ENCODE results near the gene SYNPO2. TPM values are rescaled to one million over a fixed set of nuclear protein-coding genes. Genes with fewer than 3 reads are reported as not detected.
"Not testable (repeated sequence)": the region's sequence is repeated elsewhere in the genome, so short reads cannot be mapped to it uniquely, and the experiment has no call there.

SYNPO2 gene
- total RNA-seq, 1 experiment from 2014 or later: 0.26 TPM

DNA sequence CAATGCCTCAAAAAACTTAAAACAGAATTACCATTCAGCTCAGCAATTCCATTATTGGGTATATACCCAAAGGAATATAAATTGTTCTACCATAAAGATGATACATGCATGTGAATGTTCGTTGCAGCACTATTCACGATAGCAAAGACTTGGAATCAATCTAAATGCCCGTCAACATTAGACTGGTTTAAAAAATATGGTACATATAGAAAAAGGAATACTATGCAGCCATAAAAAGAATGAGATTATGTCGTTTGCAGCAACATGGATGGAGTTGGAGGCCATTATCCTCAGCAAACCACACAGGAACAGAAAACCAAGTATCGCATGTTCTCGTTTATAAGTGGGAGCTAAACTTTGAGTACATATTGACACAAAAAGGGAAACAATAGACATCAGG lies 10.9 kb upstream of the SYNPO2 start:
- ChIA-PET CTCF (no interaction called here), POLR2A (ENCODE audit: low non-redundant PET) (interaction anchor here (0.6 kb wide), 1 partner anchor 66 kb away, joined by 3 read pairs; no protein-coding TSS in a partner anchor)
- H3K4me3 ChIP-seq (ENCODE audit: low read depth, low read length, poor library complexity, severe bottlenecking): no peak overlapping the region
- intact Hi-C loops (cut with micrococcal nuclease; ENCODE audit: unreplicated experiment): no loop called here
- no TSS peak for BruUV-seq (replicated peaks)
- H3K27ac ChIP-seq (ENCODE audit: low read depth, low read length, poor library complexity, severe bottlenecking): no peak overlapping the region
- no peaks in the 10 kb centered on the region for H3K36me3 ChIP-seq (ENCODE audit: insufficient read depth, low read length, poor library complexity, severe bottlenecking)
- H3K4me1 ChIP-seq (ENCODE audit: insufficient read depth, low read length, poor library complexity, severe bottlenecking): no peaks in the 10 kb centered on the region
- DNase-seq (ENCODE audit: low spot score): no peak
- TF ChIP-seq, protein P1, sequence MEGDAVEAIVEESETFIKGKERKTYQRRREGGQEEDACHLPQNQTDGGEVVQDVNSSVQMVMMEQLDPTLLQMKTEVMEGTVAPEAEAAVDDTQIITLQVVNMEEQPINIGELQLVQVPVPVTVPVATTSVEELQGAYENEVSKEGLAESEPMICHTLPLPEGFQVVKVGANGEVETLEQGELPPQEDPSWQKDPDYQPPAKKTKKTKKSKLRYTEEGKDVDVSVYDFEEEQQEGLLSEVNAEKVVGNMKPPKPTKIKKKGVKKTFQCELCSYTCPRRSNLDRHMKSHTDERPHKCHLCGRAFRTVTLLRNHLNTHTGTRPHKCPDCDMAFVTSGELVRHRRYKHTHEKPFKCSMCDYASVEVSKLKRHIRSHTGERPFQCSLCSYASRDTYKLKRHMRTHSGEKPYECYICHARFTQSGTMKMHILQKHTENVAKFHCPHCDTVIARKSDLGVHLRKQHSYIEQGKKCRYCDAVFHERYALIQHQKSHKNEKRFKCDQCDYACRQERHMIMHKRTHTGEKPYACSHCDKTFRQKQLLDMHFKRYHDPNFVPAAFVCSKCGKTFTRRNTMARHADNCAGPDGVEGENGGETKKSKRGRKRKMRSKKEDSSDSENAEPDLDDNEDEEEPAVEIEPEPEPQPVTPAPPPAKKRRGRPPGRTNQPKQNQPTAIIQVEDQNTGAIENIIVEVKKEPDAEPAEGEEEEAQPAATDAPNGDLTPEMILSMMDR (conservative IDR thresholded peaks at IDR 0.05; ENCODE audit: low read depth, low read length): no peak
- TF ChIP-seq EZH2 (IDR thresholded peaks at IDR 0.05; ENCODE audit: borderline replicate concordance, low read depth, low read length, poor library complexity, severe bottlenecking): no peak
- no peaks in the 10 kb centered on the region for H3K9me3 ChIP-seq (ENCODE audit: low read depth, low read length, poor library complexity, severe bottlenecking)
- no peaks in the 10 kb centered on the region for H3K27me3 ChIP-seq (replicated peaks; ENCODE audit: insufficient read depth, low read depth, low read length, poor library complexity)

DNA sequence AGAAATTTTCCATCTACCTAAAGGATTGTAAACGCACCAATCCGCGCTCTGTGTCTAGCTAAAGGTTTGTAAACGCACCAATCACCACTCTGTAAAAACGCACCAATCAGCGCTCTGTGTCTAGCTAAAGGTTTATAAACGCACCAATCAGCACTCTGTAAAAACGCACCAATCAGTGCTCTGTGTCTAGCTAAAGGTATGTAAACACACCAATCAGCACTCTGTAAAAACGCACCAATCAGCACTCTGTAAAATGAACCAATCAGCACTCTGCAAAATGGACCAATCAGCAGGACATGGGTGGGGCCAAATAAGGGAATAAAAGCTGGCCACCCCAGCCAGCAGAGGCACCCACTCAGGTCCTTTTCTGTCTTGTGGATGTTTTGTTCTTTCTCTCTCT lies 10.1 kb upstream of the SYNPO2 start:
- intact Hi-C loops (cut with micrococcal nuclease; ENCODE audit: unreplicated experiment); H3K9me3 ChIP-seq (ENCODE audit: low read depth, low read length, poor library complexity, severe bottlenecking); CTCF ChIA-PET; H3K27ac ChIP-seq (ENCODE audit: low read depth, low read length, poor library complexity, severe bottlenecking); POLR2A ChIA-PET (ENCODE audit: low non-redundant PET); H3K4me3 ChIP-seq (ENCODE audit: low read depth, low read length, poor library complexity, severe bottlenecking); H3K36me3 ChIP-seq (ENCODE audit: insufficient read depth, low read length, poor library complexity, severe bottlenecking); BruUV-seq (replicated peaks); DNase-seq (ENCODE audit: low spot score); H3K27me3 ChIP-seq (replicated peaks; ENCODE audit: insufficient read depth, low read depth, low read length, poor library complexity); H3K4me1 ChIP-seq (ENCODE audit: insufficient read depth, low read length, poor library complexity, severe bottlenecking): not testable (repeated sequence)

DNA sequence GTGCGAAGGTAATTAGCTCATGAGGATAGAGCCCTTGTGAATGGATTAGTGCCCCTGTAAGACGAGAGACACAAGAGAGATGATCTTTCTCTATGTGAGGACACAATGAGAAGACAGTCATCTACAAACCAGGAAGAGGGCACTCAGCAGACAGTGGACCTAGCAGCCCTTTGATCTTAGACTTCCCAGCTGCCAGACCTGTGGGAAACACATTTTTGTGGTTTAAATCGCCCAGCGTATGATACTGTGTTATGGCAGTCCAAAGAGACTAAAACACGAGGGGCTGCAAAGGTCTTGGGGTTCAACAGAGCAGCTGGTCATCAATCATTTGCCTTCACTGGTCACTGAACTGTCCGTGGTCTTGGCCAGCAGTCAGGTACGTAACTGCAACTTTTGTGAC lies 9.2 kb upstream of the SYNPO2 start:
- CTCF ChIA-PET: no interaction called here
- Histone ChIP-seq H3K4me3 (ENCODE audit: low read depth, low read length, poor library complexity, severe bottlenecking) (no peak overlapping the region), H3K9me3 (ENCODE audit: low read depth, low read length, poor library complexity, severe bottlenecking) (no peaks in the 10 kb centered on the region), H3K36me3 (ENCODE audit: insufficient read depth, low read length, poor library complexity, severe bottlenecking) (no peaks in the 10 kb centered on the region), H3K27me3 (replicated peaks; ENCODE audit: insufficient read depth, low read depth, low read length, poor library complexity) (no peaks in the 10 kb centered on the region), H3K4me1 (ENCODE audit: insufficient read depth, low read length, poor library complexity, severe bottlenecking) (no peaks in the 10 kb centered on the region), H3K27ac (ENCODE audit: low read depth, low read length, poor library complexity, severe bottlenecking) (no peak overlapping the region)
- BruUV-seq (replicated peaks): no TSS peak
- no peak for DNase-seq (ENCODE audit: low spot score)
- POLR2A ChIA-PET (ENCODE audit: low non-redundant PET): no interaction called here
- no peak for TF ChIP-seq EZH2 (IDR thresholded peaks at IDR 0.05; ENCODE audit: borderline replicate concordance, low read depth, low read length, poor library complexity, severe bottlenecking)
- TF ChIP-seq, protein P1 (conservative IDR thresholded peaks at IDR 0.05; ENCODE audit: low read depth, low read length): no peak
- intact Hi-C loops (cut with micrococcal nuclease; ENCODE audit: unreplicated experiment): no loop called here

DNA sequence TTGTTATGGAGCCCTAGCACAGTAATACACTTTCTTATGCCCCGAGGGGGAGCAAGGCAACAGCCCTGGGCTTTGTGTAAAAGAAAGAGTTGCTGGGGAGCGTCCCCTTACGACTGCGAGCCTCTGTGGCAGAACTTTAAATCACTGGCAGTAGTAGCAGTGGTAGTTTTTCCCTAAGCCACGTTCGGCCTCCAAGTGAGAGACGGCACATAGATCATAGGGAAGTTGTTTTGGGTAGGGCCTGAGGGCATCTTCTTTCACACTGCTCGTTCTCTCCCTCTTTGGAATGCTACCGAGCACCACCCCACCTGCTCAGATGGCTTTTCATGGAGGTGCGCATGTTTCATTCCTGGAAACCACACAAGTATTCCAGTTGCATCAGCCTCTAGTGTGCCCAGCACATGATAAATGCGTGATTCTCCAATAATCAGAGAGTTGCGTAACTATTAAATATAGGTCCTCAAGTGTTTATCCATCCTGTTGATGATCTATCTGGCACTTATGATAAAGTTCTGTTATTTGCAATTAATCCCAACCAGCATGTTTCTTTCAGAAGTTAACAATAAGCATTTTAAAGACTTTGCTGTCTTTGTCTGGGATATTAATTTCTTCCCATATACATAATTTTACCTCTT lies 7.0 kb upstream of the SYNPO2 start:
- no peak for DNase-seq (ENCODE audit: low spot score)
- ChIA-PET POLR2A (ENCODE audit: low non-redundant PET) (no interaction called here), CTCF (no interaction called here)
- intact Hi-C loops (cut with micrococcal nuclease; ENCODE audit: unreplicated experiment): no loop called here
- Histone ChIP-seq H3K27me3 (replicated peaks; ENCODE audit: insufficient read depth, low read depth, low read length, poor library complexity) (no peaks in the 10 kb centered on the region), H3K27ac (ENCODE audit: low read depth, low read length, poor library complexity, severe bottlenecking) (no peak overlapping the region), H3K9me3 (ENCODE audit: low read depth, low read length, poor library complexity, severe bottlenecking) (no peaks in the 10 kb centered on the region), H3K4me3 (ENCODE audit: low read depth, low read length, poor library complexity, severe bottlenecking) (no peak overlapping the region), H3K36me3 (ENCODE audit: insufficient read depth, low read length, poor library complexity, severe bottlenecking) (no peaks in the 10 kb centered on the region), H3K4me1 (ENCODE audit: insufficient read depth, low read length, poor library complexity, severe bottlenecking) (no peaks in the 10 kb centered on the region)
- BruUV-seq (replicated peaks): no TSS peak
- TF ChIP-seq, protein P1 (conservative IDR thresholded peaks at IDR 0.05; ENCODE audit: low read depth, low read length): no peak

All from A673 (cell line).